ENCODE measurements around the gene DCAKD.

DCAKD gene

GRCh38 chr17:45022288-45022648, 29.2 kb downstream of the DCAKD start:
- DNase-seq (ENCODE audit: low read depth in 2 of 2) = no peak
- TF ChIP-seq, protein P1, sequence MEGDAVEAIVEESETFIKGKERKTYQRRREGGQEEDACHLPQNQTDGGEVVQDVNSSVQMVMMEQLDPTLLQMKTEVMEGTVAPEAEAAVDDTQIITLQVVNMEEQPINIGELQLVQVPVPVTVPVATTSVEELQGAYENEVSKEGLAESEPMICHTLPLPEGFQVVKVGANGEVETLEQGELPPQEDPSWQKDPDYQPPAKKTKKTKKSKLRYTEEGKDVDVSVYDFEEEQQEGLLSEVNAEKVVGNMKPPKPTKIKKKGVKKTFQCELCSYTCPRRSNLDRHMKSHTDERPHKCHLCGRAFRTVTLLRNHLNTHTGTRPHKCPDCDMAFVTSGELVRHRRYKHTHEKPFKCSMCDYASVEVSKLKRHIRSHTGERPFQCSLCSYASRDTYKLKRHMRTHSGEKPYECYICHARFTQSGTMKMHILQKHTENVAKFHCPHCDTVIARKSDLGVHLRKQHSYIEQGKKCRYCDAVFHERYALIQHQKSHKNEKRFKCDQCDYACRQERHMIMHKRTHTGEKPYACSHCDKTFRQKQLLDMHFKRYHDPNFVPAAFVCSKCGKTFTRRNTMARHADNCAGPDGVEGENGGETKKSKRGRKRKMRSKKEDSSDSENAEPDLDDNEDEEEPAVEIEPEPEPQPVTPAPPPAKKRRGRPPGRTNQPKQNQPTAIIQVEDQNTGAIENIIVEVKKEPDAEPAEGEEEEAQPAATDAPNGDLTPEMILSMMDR (IDR thresholded peaks at IDR 0.05; ENCODE audit: low read depth, low read length) = no peak
- no peak overlapping the region for H3K4me3 ChIP-seq (replicated peaks in 1 of 2; ENCODE audit: low read depth in 2 of 2, low read length in 2 of 2)

DNA sequence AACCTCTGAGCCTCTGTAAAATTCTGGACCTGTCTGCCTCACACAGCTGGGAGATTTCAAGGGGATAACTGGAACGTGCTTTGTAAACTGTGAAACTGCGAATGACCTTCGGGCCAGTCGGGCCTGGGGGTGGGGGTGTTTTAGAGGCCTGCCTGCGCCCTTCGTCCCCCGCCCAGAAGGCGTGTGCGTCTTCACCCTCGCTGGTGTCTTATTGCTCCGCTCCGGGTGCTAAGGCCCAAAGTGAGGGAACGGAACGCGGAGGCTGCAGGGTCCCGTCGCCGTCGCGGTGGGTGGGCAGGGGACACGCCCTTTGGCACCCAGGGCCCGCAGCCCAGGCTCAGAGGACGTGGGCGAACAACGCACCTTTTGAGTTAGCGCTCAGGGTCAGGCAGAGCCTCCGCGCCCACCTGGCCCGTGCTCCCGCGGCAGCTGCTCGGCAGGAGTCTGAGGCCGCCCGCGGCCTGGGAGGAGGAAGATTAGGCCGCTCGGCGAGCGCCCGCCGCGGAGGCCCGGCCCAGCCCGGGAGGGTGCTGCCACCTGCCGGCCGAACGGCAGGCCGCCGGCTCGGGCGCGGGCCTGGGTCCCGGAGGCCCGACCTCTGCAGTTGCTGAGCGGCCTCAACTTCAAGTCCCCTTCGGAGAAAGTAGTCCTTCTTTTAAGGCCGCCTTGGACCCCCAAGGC, 29.7 kb downstream of the DCAKD start:
- DNase-seq (ENCODE audit: low read depth in 2 of 2) = peak; percentile 54 to 69
- peak overlapping the region; percentile 22 to 40 for H3K4me3 ChIP-seq (replicated peaks in 1 of 2; ENCODE audit: low read depth in 2 of 2, low read length in 2 of 2)
- TF ChIP-seq, protein P1 (IDR thresholded peaks at IDR 0.05; ENCODE audit: low read depth, low read length) = peak; percentile 39

DNA sequence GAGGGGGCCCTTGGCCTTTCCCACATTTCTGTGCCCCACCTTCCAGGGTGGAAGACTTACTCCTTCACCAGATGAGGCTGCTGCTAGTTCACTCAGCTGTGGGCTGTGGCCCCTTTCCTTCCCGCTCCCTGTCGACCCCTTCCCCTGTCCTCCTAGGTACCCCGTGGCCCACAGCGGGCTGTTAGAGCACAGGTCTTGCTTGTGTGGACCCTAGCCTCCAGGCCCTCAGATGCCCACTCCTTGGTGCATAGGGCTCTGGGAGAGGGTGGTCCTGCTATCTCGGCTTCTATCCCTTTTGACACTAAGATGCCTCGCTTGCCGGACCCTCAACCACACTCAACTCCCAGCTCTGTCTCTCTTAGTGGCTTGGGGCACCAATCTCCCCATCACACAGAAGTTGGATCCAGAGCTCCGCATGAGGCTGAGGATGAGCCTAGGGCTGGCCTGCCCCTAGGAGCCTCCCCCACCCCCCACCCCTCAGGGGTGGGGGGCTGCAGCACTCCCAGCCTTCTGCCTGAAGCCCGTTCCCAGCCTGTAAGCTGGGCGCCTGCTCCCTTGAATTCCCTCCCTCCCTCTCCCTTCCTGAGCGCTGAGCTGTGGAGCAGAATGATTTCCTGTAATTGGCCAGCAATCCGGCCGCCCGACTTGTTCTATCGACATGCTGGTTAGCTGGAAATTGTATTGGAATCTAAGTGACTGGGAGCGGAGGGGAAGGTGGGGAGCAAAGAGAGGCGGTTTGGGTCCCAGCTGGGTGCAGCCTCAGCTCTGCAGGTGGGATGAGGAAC, 30.9 kb downstream of the DCAKD start:
- peak in 1 of 2 donors; percentile 65 for DNase-seq (ENCODE audit: low read depth in 2 of 2)
- no peak overlapping the region for H3K4me3 ChIP-seq (replicated peaks in 1 of 2; ENCODE audit: low read depth in 2 of 2, low read length in 2 of 2)
- TF ChIP-seq, protein P1 (IDR thresholded peaks at IDR 0.05; ENCODE audit: low read depth, low read length) = no peak

DNA sequence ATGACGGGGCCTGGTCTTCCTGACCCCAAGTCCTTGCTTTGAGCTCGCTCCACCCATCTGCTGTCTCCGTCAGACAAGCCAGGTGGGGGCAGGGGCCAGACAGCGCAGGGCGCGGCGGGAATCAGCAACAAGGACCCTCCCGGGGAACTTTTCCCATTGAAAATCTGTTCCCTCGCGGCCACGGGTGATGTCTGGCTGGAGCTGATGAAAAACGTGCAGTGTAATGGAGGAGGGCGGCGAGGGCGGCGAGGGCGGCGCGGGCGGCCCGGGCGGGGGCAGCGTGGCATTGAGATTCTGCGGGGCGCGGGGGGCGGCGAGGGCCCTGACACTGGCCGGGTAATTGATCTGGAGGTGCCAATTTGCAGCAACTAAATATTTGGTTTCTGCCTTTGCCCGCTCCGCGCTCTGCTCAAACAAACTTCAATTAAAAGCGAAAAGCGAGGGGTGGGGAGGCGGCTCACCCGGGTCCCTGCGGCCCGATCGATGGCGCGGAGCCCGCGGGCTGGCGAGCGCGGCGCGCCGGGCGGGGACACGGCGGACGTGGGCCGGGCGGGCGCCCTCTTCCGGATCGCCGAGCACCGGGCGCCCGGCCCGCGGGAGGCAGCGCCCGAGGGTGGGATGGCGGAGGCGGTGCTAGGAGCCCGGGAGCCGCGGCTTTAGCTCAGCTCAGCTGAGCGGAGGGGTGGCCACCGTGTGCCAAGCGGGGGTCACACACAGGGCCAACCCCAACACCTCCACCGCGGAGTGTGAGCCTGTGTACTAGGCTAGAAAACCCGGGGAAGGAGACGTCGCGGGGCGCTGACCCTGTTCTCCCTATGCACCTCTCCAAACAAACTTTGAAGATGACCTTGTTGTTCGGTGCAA, 32.4 kb downstream of the DCAKD start:
- peak overlapping the region; percentile 36 to 54 for H3K4me3 ChIP-seq (replicated peaks in 1 of 2; ENCODE audit: low read depth in 2 of 2, low read length in 2 of 2)
- peak in 1 of 2 donors; percentile 61 for DNase-seq (ENCODE audit: low read depth in 2 of 2)
- TF ChIP-seq, protein P1 (IDR thresholded peaks at IDR 0.05; ENCODE audit: low read depth, low read length) = peak; percentile 1

DNA sequence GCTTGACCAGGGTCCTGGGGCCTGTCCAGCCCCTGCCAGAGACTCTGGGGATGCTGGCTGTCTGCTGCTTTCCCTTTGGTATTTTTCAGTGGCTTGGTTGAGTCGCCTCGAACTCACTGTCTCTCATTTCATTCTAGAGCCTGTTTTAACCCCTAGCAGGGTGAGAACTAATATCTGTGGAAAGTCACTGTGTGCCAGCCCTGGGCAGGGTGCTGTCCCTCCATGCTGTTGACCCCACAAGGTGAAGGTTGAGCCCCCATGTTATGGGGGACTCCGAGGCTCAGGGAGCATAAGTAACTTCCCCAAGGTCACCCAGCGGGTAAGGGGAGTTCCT, 33.0 kb downstream of the DCAKD start:
- peak overlapping the region; percentile 36 to 54 for H3K4me3 ChIP-seq (replicated peaks in 1 of 2; ENCODE audit: low read depth in 2 of 2, low read length in 2 of 2)
- DNase-seq (ENCODE audit: low read depth in 2 of 2) = no peak

GRCh38 chr17:45016823-45017222, 34.6 kb downstream of the DCAKD start:
- TF ChIP-seq, protein P1 (IDR thresholded peaks at IDR 0.05; ENCODE audit: low read depth, low read length) = peak; percentile 35
- H3K4me3 ChIP-seq (replicated peaks in 1 of 2; ENCODE audit: low read depth in 2 of 2, low read length in 2 of 2) = no peak overlapping the region
- no peak for DNase-seq (ENCODE audit: low read depth in 2 of 2)

More for the DNA sequence above, 33.0 kb downstream of the DCAKD start:
- TF ChIP-seq, protein P1 (IDR thresholded peaks at IDR 0.05; ENCODE audit: low read depth, low read length) = no peak
